H9 (cell line): ENCODE results near the gene R3HDM1. TPM values are rescaled to one million over a fixed set of nuclear protein-coding genes. Genes with fewer than 3 reads are reported as not detected.

Experiments
- DNase-seq: peaks from one replicate; pipeline ENCODE4 v3.0.0-alpha.2; 2017
- H2AFZ ChIP-seq: one replicate; pipeline ENCODE4 v1.6.1; 2013; ENCODE audit warnings: mild to moderate bottlenecking, low read length, control low read depth, moderate library complexity
- H2AK5ac ChIP-seq: 2 replicates; pipeline ENCODE4 v1.6.1; 2013; ENCODE audit warnings: low read length, control low read depth, mixed read lengths; ENCODE audit not compliant: insufficient read length
- H2BK120ac ChIP-seq: one replicate; pipeline ENCODE4 v1.6.1; 2013; ENCODE audit warnings: low read depth, mild to moderate bottlenecking, low read length, control low read depth, inconsistent platforms; ENCODE audit not compliant: poor library complexity, severe bottlenecking
- H2BK12ac ChIP-seq: 2 replicates; pipeline ENCODE4 v1.6.1; 2013; ENCODE audit warnings: low read length, control low read depth, mixed read lengths, low read depth; ENCODE audit not compliant: insufficient read length
- H2BK15ac ChIP-seq: 2 replicates; pipeline ENCODE4 v1.6.1; 2013; ENCODE audit warnings: low read depth, low read length, control low read depth
- H2BK20ac ChIP-seq: one replicate; pipeline ENCODE4 v1.6.1; 2013; ENCODE audit warnings: low read depth, mild to moderate bottlenecking, low read length, control low read depth, inconsistent platforms; ENCODE audit not compliant: poor library complexity, severe bottlenecking
- H2BK5ac ChIP-seq: 2 replicates; pipeline ENCODE4 v1.6.1; 2013; ENCODE audit warnings: low read length, control low read depth, mixed read lengths; ENCODE audit not compliant: insufficient read length
- H3K14ac ChIP-seq: 2 replicates; pipeline ENCODE4 v1.6.1; 2013; ENCODE audit warnings: low read length, control low read depth; ENCODE audit not compliant: insufficient read depth
- H3K18ac ChIP-seq: 2 replicates; pipeline ENCODE4 v1.6.1; 2013; ENCODE audit warnings: low read depth, mild to moderate bottlenecking, mixed read lengths, low read length, control low read depth; ENCODE audit not compliant: insufficient read length
- H3K23ac ChIP-seq: 2 replicates; pipeline ENCODE4 v1.6.1; 2013; ENCODE audit warnings: low read length, control low read depth, mixed read lengths, low read depth; ENCODE audit not compliant: insufficient read length
- H3K23me2 ChIP-seq: 2 replicates; pipeline ENCODE4 v1.6.1; 2013; ENCODE audit warnings: low read depth, mild to moderate bottlenecking, mixed read lengths, low read length, control low read depth; ENCODE audit not compliant: insufficient read length, poor library complexity, severe bottlenecking
- H3K27ac ChIP-seq: 2 replicates; pipeline ENCODE4 v1.5.1; 2013; ENCODE audit warnings: low read length, control low read depth, mixed read lengths, low read depth; ENCODE audit not compliant: insufficient read length
- H3K27me3 ChIP-seq: 2 replicates; pipeline ENCODE4 v1.6.1; 2013; ENCODE audit warnings: low read length, control low read depth, inconsistent platforms; ENCODE audit not compliant: insufficient read depth
- H3K4ac ChIP-seq: 2 replicates; pipeline ENCODE4 v1.6.1; 2013; ENCODE audit warnings: low read depth, mild to moderate bottlenecking, control low read depth, inconsistent platforms, low read length, moderate library complexity
- H3K4me1 ChIP-seq: 2 replicates; pipeline ENCODE4 v1.6.1; 2013; ENCODE audit warnings: low read length, control low read depth, inconsistent platforms; ENCODE audit not compliant: insufficient read depth
- H3K4me2 ChIP-seq: 2 replicates; pipeline ENCODE4 v1.6.1; 2013; ENCODE audit warnings: low read length, control low read depth, mixed read lengths; ENCODE audit not compliant: insufficient read length, insufficient read depth
- H3K56ac ChIP-seq: 2 replicates; pipeline ENCODE4 v1.6.1; 2013; ENCODE audit warnings: low read depth, mild to moderate bottlenecking, mixed read lengths, low read length, control low read depth; ENCODE audit not compliant: insufficient read length
- H3K79me1 ChIP-seq: 2 replicates; pipeline ENCODE4 v1.6.1; 2013; ENCODE audit warnings: low read depth, mild to moderate bottlenecking, moderate library complexity, low read length, control low read depth, inconsistent platforms; ENCODE audit not compliant: insufficient read depth, poor library complexity, severe bottlenecking
- H3K79me2 ChIP-seq: 2 replicates; pipeline ENCODE4 v1.6.1; 2013; ENCODE audit warnings: low read length, control low read depth, inconsistent platforms; ENCODE audit not compliant: insufficient read depth
- H3K9ac ChIP-seq: 2 replicates; pipeline ENCODE4 v1.6.1; 2013; ENCODE audit warnings: low read length, control low read depth, mixed read lengths; ENCODE audit not compliant: insufficient read length; ENCODE audit errors: extremely low read depth
- H3K9me3 ChIP-seq: one replicate; pipeline ENCODE4 v1.6.1; 2013; ENCODE audit warnings: low read depth, low read length, inconsistent platforms; ENCODE audit not compliant: control insufficient read depth
- H3T11ph ChIP-seq: one replicate; pipeline ENCODE4 v1.6.1; 2013; ENCODE audit warnings: mild to moderate bottlenecking, low read length, control low read depth, inconsistent platforms
- H4K20me1 ChIP-seq: one replicate; pipeline ENCODE4 v1.6.1; 2013; ENCODE audit not compliant: control insufficient read depth, insufficient read length, insufficient read depth
- H4K5ac ChIP-seq: 2 replicates; pipeline ENCODE4 v1.6.1; 2013; ENCODE audit warnings: low read depth, mild to moderate bottlenecking, mixed read lengths, low read length, control low read depth; ENCODE audit not compliant: insufficient read length
- H4K8ac ChIP-seq: replicated peaks from 2 replicates; pipeline ENCODE4 v1.6.1; 2013; ENCODE audit warnings: low read length, control low read depth, mixed read lengths, low read depth; ENCODE audit not compliant: insufficient read length
- H4K91ac ChIP-seq: 2 replicates; pipeline ENCODE4 v1.6.1; 2013; ENCODE audit warnings: low read depth, mild to moderate bottlenecking, moderate library complexity, mixed read lengths, low read length, control low read depth; ENCODE audit not compliant: insufficient read length
- H3K27ac Mint-ChIP-seq, 3 experiments: 2 replicates in 2 of 3; 3 replicates in 1 of 3; pipeline ENCODE4 v1.8.0; 2020 to 2021; ENCODE audit warnings: mixed read lengths in 3 of 3, mild to moderate bottlenecking in 1 of 3, moderate library complexity in 1 of 3
- H3K27me3 Mint-ChIP-seq: 2 replicates; pipeline ENCODE4 v1.8.0; 2021; ENCODE audit warnings: low read depth, mild to moderate bottlenecking, moderate library complexity, mixed read lengths
- H3K36me3 Mint-ChIP-seq, 3 experiments: 2 replicates in 2 of 3; 3 replicates in 1 of 3; pipeline ENCODE4 v1.8.0; 2020 to 2021; ENCODE audit warnings: low read depth in 3 of 3, mixed read lengths in 3 of 3; ENCODE audit not compliant: insufficient read depth in 1 of 3
- H3K4me1 Mint-ChIP-seq, 2 experiments: 2 replicates each; pipeline ENCODE4 v1.8.0; 2020; ENCODE audit warnings: mixed read lengths in 2 of 2
- H3K4me3 Mint-ChIP-seq, 2 experiments: 2 replicates in 1 of 2; 3 replicates in 1 of 2; pipeline ENCODE4 v1.8.0; 2020 to 2021; ENCODE audit warnings: mild to moderate bottlenecking in 2 of 2, mixed read lengths in 2 of 2, moderate library complexity in 1 of 2
- H3K9me3 Mint-ChIP-seq, 2 experiments: 2 replicates in 1 of 2; 3 replicates in 1 of 2; pipeline ENCODE4 v1.8.0; 2020; ENCODE audit warnings: mild to moderate bottlenecking in 2 of 2, mixed read lengths in 2 of 2, moderate library complexity in 1 of 2
- WGBS: extraction: QIAGEN DNeasy Blood & Tissue Kit; methylation state at CpG from one replicate; pipeline ENCODE4 v1.1.7; 2013; ENCODE audit warnings: missing lambda C conversion rate, low lambda C conversion rate, mixed read lengths; ENCODE audit not compliant: insufficient read length; ENCODE audit errors: extremely low coverage; 5-methylcytosine and 5-hydroxymethylcytosine counted together
- long read RNA-seq: library from polyadenylated mRNA; unstranded; transcript quantifications from one replicate; pipeline ENCODE4 v2.0.0, GENCODE V29; 2020
- total RNA-seq: library from RNA; stranded (reverse); gene quantifications from 2 replicates; pipeline ENCODE4 v1.2.1, GENCODE V29; 2021
- TF ChIP-seq, protein P1 (sequence below): fragments of 200-600 bp; sonication (generic); conservative IDR thresholded peaks from 3 replicates; pipeline ENCODE4 v1.8.0; 2021; ENCODE audit warnings: antibody characterized with exemption, mild to moderate bottlenecking

Gene R3HDM1
- total RNA-seq, result 58.8 and 59.0 TPM in 2 replicates
- long read RNA-seq, full-length matches to known transcripts, result 2 of 73 reads
- long read RNA-seq, partial matches to known transcripts, result 35 of 73 reads
- long read RNA-seq, other reads (novel, unspliced or antisense), result 36 of 73 reads

DNA sequence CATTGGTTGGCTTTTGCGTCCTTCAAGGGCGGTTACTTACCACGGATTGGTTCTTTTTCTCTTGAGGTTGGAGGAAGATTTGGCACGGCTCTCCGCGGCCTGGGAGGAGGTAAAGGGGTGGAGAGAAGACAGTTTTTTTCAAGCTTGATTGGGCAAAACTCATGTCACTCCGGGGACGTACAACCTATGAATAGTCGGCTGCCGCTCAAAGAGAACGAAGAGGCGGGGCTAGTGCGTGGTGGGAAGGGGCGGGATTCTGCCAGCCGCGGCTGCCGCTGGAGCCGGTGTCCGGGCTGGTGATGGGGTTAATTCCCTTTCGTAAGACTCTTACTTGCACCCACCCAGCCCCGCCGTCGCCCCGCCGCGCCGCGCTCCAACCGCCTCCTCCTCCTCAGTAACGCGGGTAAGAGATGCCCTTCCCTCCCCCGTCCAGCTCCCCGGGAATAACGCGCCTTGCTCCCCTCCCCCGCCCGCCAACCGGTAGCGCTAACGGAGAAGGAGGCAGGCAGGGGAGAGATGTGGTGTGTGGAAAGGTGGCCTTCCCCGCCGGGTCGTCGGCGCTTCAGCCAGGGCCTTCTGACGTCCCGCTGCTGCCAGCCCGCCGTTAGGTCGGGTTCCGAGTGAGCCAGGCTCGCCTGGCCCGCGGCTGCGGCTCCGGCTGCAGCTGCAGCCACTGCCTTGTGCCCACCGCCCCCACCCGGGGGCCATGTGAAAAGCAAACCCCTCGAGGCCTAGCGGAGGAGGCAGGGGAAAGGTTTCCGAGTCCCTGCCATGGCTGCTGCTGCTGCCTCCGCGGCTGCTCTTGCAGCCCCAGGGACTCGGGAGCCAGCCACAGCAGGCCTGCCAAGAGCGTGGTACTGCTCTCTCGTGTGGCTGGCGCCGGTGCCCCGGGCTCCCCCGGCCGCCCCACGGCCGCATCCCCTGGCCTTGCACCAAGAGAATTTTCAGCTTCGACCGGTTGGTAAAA, at the start of gene R3HDM1:
Gene R3HDM1, plus strand, starts transcription at position 254 of the 967 bp plus-strand sequence. CDS start 73,362 bp downstream, outside the sequence.
- H3K79me2 ChIP-seq, result peaks cover 12% of the 10 kb centered on the region; the same call in 1 of the 2 replicates
- no peak within 1 kb of the TSS for H4K91ac ChIP-seq

More for the DNA sequence above, at the start of gene R3HDM1:
- Histone ChIP-seq H3K9ac (peak within 1 kb of the TSS; percentile 73), H2AK5ac (no peak within 1 kb of the TSS), H2AFZ (peak within 1 kb of the TSS; percentile 95), H3T11ph (no peak within 1 kb of the TSS), H3K14ac (peak within 1 kb of the TSS; percentile 91; the same call in 1 of the 2 replicates), H3K4me1 (no peaks in the 10 kb centered on the region), H3K27me3 (no peaks in the 10 kb centered on the region), H3K4ac (no peak within 1 kb of the TSS), H4K5ac (no peak within 1 kb of the TSS), H4K8ac (no peak within 1 kb of the TSS), H4K20me1 (no peaks in the 10 kb centered on the region), H2BK5ac (no peak within 1 kb of the TSS), H2BK120ac (no peak within 1 kb of the TSS), H3K9me3 (no peaks in the 10 kb centered on the region), H3K18ac (peak within 1 kb of the TSS; percentile 89), H2BK12ac (no peak within 1 kb of the TSS), H3K27ac (peak within 1 kb of the TSS; percentile 33), H2BK20ac (no peak within 1 kb of the TSS), H3K4me2 (peak within 1 kb of the TSS; percentile 53), H3K23ac (no peak within 1 kb of the TSS), H3K79me1 (no peaks in the 10 kb centered on the region), H3K56ac (peak within 1 kb of the TSS; percentile 0), H2BK15ac (no peak within 1 kb of the TSS), H3K23me2 (peaks cover 3% of the 10 kb centered on the region)
- WGBS, result no CpG with 5 or more reads among the region's 75 CpGs
- Mint-ChIP-seq H3K27ac (peak within 1 kb of the TSS in 2 of 3 experiments; percentile 89 to 92; a peak in 6 of 7 replicates), H3K9me3 (peaks cover 6 to 7% of the 10 kb centered on the region in 2 experiments; a peak in 4 of 5 replicates), H3K4me3 (no peak within 1 kb of the TSS), H3K36me3 (peaks cover 26 to 33% (median 32%) of the 10 kb centered on the region in 3 experiments), H3K4me1 (peaks cover 11 to 23% of the 10 kb centered on the region in 2 experiments), H3K27me3 (no peaks in the 10 kb centered on the region)
- TF ChIP-seq, protein P1, sequence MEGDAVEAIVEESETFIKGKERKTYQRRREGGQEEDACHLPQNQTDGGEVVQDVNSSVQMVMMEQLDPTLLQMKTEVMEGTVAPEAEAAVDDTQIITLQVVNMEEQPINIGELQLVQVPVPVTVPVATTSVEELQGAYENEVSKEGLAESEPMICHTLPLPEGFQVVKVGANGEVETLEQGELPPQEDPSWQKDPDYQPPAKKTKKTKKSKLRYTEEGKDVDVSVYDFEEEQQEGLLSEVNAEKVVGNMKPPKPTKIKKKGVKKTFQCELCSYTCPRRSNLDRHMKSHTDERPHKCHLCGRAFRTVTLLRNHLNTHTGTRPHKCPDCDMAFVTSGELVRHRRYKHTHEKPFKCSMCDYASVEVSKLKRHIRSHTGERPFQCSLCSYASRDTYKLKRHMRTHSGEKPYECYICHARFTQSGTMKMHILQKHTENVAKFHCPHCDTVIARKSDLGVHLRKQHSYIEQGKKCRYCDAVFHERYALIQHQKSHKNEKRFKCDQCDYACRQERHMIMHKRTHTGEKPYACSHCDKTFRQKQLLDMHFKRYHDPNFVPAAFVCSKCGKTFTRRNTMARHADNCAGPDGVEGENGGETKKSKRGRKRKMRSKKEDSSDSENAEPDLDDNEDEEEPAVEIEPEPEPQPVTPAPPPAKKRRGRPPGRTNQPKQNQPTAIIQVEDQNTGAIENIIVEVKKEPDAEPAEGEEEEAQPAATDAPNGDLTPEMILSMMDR, result peak; percentile 36; the same call in 2 of the 3 replicates
- DNase-seq, result peak; percentile 98
